HEK293 (cell line): Measurements from ENCODE around the gene PAX6.

Experiments
- CTCF ChIA-PET: fragments of 350-600 bp; formaldehyde crosslinking; extraction: SDS; loops from one replicate; lab custom pipeline; 2021; ENCODE audit warnings: antibody characterized with exemption; lab: Yijun Ruan, JAX
- POLR2A ChIA-PET: fragments of 300-600 bp; formaldehyde crosslinking; extraction: SDS; loops from one replicate; lab custom pipeline; 2020; ENCODE audit warnings: antibody characterized with exemption, inconsistent platforms; lab: Yijun Ruan, JAX
- H3K27ac ChIP-seq: fragments of 200-500 bp; sonication (Bioruptor generic); 2 replicates; pipeline ENCODE4 v1.5.1; 2014; ENCODE audit warnings: low read depth, low read length, control low read depth, inconsistent platforms; ENCODE audit errors: extremely low read depth
- H3K36me3 ChIP-seq, 2 experiments: fragments of 200-500 bp in 1 of 2; sonication (Bioruptor generic) in 1 of 2; 1 replicate in 1 of 2; 2 replicates in 1 of 2; pipeline ENCODE4 v1.5.1; 2014 to 2017; ENCODE audit warnings: inconsistent platforms in 2 of 2, low read length in 2 of 2; ENCODE audit not compliant: control insufficient read depth in 2 of 2, insufficient read depth in 1 of 2
- H3K4me1 ChIP-seq: fragments of 200-500 bp; sonication (Bioruptor generic); 2 replicates; pipeline ENCODE4 v1.5.1; 2014; ENCODE audit warnings: mild to moderate bottlenecking, low read length, inconsistent platforms; ENCODE audit not compliant: control insufficient read depth, insufficient read depth
- H3K4me3 ChIP-seq: 2 replicates; pipeline ENCODE4 v1.5.1; 2011; ENCODE audit warnings: low read depth, mild to moderate bottlenecking, control low read depth, low read length, moderate library complexity
- H3K9me3 ChIP-seq: fragments of 200-500 bp; sonication (Bioruptor generic); 2 replicates; pipeline ENCODE4 v1.5.1; 2014; ENCODE audit warnings: low read depth, low read length, inconsistent platforms; ENCODE audit not compliant: control insufficient read depth, insufficient read depth
- BCL11B ChIP-seq: fragments of 450-650 bp; formaldehyde crosslinking; IDR thresholded peaks from 2 replicates; pipeline ENCODE4 v1.5.1; 2016; ENCODE audit warnings: low read depth, missing biosample characterization, missing genetic modification characterization
- FEZF1 ChIP-seq: fragments of 450-650 bp; formaldehyde crosslinking; IDR thresholded peaks from 2 replicates; pipeline ENCODE4 v1.5.1; 2016; ENCODE audit warnings: missing biosample characterization, missing genetic modification characterization
- GLIS1 ChIP-seq: fragments of 450-650 bp; formaldehyde crosslinking; IDR thresholded peaks from 2 replicates; pipeline ENCODE4 v1.5.1; 2016; ENCODE audit warnings: missing biosample characterization, missing genetic modification characterization
- GLIS2 ChIP-seq: fragments of 450-650 bp; formaldehyde crosslinking; IDR thresholded peaks from 2 replicates; pipeline ENCODE4 v1.5.1; 2016; ENCODE audit warnings: missing biosample characterization, missing genetic modification characterization
- KLF8 ChIP-seq: fragments of 450-650 bp; formaldehyde crosslinking; IDR thresholded peaks from 2 replicates; pipeline ENCODE4 v1.5.1; 2016; ENCODE audit warnings: missing biosample characterization, missing genetic modification characterization
- REST ChIP-seq: fragments of 450-650 bp; formaldehyde crosslinking; IDR thresholded peaks from 2 replicates; pipeline ENCODE4 v1.5.1; 2016; ENCODE audit warnings: missing biosample characterization, missing genetic modification characterization
- ZNF16 ChIP-seq: fragments of 450-650 bp; formaldehyde crosslinking; IDR thresholded peaks from 2 replicates; pipeline ENCODE4 v1.5.1; 2016; ENCODE audit warnings: low read depth, missing biosample characterization, missing genetic modification characterization
- ZNF223 ChIP-seq: fragments of 450-650 bp; formaldehyde crosslinking; IDR thresholded peaks from 2 replicates; pipeline ENCODE4 v1.5.1; 2016; ENCODE audit warnings: missing biosample characterization, missing genetic modification characterization
- ZNF248 ChIP-seq: fragments of 450-650 bp; formaldehyde crosslinking; IDR thresholded peaks from 2 replicates; pipeline ENCODE4 v1.5.1; 2017; ENCODE audit warnings: missing biosample characterization, missing genetic modification characterization
- ZNF266 ChIP-seq: fragments of 450-650 bp; formaldehyde crosslinking; IDR thresholded peaks from 2 replicates; pipeline ENCODE4 v1.5.1; 2016; ENCODE audit warnings: missing biosample characterization, missing genetic modification characterization, low read depth
- ZNF354C ChIP-seq: fragments of 450-650 bp; formaldehyde crosslinking; IDR thresholded peaks from 2 replicates; pipeline ENCODE4 v1.5.1; 2016; ENCODE audit warnings: missing biosample characterization, missing genetic modification characterization, low read depth, borderline replicate concordance
- ZNF501 ChIP-seq: fragments of 450-650 bp; formaldehyde crosslinking; IDR thresholded peaks from 2 replicates; pipeline ENCODE4 v1.5.1; 2016; ENCODE audit warnings: missing biosample characterization, missing genetic modification characterization
- ZNF510 ChIP-seq: fragments of 450-650 bp; formaldehyde crosslinking; IDR thresholded peaks from 2 replicates; pipeline ENCODE4 v1.5.1; 2018; ENCODE audit warnings: mild to moderate bottlenecking, missing genetic modification characterization, missing biosample characterization; ENCODE audit not compliant: insufficient replicate concordance
- ZSCAN4 ChIP-seq: fragments of 450-650 bp; formaldehyde crosslinking; IDR thresholded peaks from 2 replicates; pipeline ENCODE4 v1.5.1; 2017; ENCODE audit warnings: missing biosample characterization, missing genetic modification characterization
- ZXDB ChIP-seq: fragments of 450-650 bp; formaldehyde crosslinking; IDR thresholded peaks from 2 replicates; pipeline ENCODE4 v1.5.1; 2016; ENCODE audit warnings: missing biosample characterization, missing genetic modification characterization
- TF ChIP-seq, protein P1 (sequence below): fragments of 450-650 bp; formaldehyde crosslinking; IDR thresholded peaks from 2 replicates; pipeline ENCODE4 v1.5.1; 2016; ENCODE audit warnings: missing biosample characterization, missing genetic modification characterization
- TF ChIP-seq, protein P2 (sequence below): fragments of 450-650 bp; formaldehyde crosslinking; IDR thresholded peaks from 2 replicates; pipeline ENCODE4 v1.5.1; 2016; ENCODE audit warnings: missing biosample characterization, missing genetic modification characterization
- TF ChIP-seq, protein P3 (sequence below): fragments of 450-650 bp; formaldehyde crosslinking; IDR thresholded peaks from 2 replicates; pipeline ENCODE4 v1.5.1; 2016; ENCODE audit warnings: missing biosample characterization, missing genetic modification characterization, low read depth

PAX6 gene

GRCh38 chr11:31808721-31809540 lies 2.2 kb downstream of the PAX6 start (continued):
- TF ChIP-seq, protein P1, sequence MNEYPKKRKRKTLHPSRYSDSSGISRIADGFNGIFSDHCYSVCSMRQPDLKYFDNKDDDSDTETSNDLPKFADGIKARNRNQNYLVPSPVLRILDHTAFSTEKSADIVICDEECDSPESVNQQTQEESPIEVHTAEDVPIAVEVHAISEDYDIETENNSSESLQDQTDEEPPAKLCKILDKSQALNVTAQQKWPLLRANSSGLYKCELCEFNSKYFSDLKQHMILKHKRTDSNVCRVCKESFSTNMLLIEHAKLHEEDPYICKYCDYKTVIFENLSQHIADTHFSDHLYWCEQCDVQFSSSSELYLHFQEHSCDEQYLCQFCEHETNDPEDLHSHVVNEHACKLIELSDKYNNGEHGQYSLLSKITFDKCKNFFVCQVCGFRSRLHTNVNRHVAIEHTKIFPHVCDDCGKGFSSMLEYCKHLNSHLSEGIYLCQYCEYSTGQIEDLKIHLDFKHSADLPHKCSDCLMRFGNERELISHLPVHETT, result no peak
- TF ChIP-seq GLIS1 (tag by site-specific recombination) (0 out of 2 replicates have a peak, but pooled peaks have one; percentile 43), GLIS2 (tag by site-specific recombination) (peak; percentile 81), FEZF1 (tag by site-specific recombination) (peak; percentile 52; the same call in 1 of the 2 replicates), ZXDB (0 out of 2 replicates have a peak, but pooled peaks have one; percentile 31)

- H3K4me3 ChIP-seq, result peak overlapping the region; percentile 84
- H3K36me3 ChIP-seq, result peaks cover 0 to 41% of the 10 kb centered on the region in 2 experiments; a peak in 1 of 3 replicates
- H3K9me3 ChIP-seq, result no peaks in the 10 kb centered on the region
- CTCF ChIA-PET, result interaction anchor here (0.6 to 3.2 kb wide), 7 partner anchors 62 to 514 kb away, joined by 3 to 13 read pairs (median 4); no protein-coding TSS in a partner anchor
- H3K27ac ChIP-seq, result peak overlapping the region; percentile 93; the same call in 1 of the 2 replicates
- no peaks in the 10 kb centered on the region for H3K4me1 ChIP-seq
- POLR2A ChIA-PET, result interaction anchor here (1.1 kb wide), 1 partner anchor 8 kb away, joined by 4 read pairs; no protein-coding TSS in a partner anchor
- TF ChIP-seq, protein P2, sequence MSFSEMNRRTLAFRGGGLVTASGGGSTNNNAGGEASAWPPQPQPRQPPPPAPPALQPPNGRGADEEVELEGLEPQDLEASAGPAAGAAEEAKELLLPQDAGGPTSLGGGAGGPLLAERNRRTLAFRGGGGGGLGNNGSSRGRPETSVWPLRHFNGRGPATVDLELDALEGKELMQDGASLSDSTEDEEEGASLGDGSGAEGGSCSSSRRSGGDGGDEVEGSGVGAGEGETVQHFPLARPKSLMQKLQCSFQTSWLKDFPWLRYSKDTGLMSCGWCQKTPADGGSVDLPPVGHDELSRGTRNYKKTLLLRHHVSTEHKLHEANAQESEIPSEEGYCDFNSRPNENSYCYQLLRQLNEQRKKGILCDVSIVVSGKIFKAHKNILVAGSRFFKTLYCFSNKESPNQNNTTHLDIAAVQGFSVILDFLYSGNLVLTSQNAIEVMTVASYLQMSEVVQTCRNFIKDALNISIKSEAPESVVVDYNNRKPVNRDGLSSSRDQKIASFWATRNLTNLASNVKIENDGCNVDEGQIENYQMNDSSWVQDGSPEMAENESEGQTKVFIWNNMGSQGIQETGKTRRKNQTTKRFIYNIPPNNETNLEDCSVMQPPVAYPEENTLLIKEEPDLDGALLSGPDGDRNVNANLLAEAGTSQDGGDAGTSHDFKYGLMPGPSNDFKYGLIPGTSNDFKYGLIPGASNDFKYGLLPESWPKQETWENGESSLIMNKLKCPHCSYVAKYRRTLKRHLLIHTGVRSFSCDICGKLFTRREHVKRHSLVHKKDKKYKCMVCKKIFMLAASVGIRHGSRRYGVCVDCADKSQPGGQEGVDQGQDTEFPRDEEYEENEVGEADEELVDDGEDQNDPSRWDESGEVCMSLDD, result no peak
- TF ChIP-seq ZNF510 (tag by site-specific recombination) (no peak), KLF8 (tag by site-specific recombination) (no peak), ZNF16 (tag by site-specific recombination) (no peak), ZSCAN4 (tag by site-specific recombination) (no peak), ZNF354C (tag by site-specific recombination) (no peak), ZNF223 (tag by site-specific recombination) (no peak), ZNF248 (tag by site-specific recombination) (no peak), ZNF501 (no peak), BCL11B (no peak), ZNF266 (tag by site-specific recombination) (no peak), REST (tag by site-specific recombination) (no peak)
- TF ChIP-seq, protein P3, sequence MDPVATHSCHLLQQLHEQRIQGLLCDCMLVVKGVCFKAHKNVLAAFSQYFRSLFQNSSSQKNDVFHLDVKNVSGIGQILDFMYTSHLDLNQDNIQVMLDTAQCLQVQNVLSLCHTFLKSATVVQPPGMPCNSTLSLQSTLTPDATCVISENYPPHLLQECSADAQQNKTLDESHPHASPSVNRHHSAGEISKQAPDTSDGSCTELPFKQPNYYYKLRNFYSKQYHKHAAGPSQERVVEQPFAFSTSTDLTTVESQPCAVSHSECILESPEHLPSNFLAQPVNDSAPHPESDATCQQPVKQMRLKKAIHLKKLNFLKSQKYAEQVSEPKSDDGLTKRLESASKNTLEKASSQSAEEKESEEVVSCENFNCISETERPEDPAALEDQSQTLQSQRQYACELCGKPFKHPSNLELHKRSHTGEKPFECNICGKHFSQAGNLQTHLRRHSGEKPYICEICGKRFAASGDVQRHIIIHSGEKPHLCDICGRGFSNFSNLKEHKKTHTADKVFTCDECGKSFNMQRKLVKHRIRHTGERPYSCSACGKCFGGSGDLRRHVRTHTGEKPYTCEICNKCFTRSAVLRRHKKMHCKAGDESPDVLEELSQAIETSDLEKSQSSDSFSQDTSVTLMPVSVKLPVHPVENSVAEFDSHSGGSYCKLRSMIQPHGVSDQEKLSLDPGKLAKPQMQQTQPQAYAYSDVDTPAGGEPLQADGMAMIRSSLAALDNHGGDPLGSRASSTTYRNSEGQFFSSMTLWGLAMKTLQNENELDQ (tag by site-specific recombination), result no peak
Observed at GRCh38 chr11:31807799-31808667, 3.1 kb downstream of the PAX6 start.
